Measurements from ENCODE around the gene DAPL1.
"Not testable (repeated sequence)": the region's sequence is repeated elsewhere in the genome, so short reads cannot be mapped to it uniquely, and the experiment has no call there.

Gene DAPL1

GRCh38 chr2:158817588-158817987 is 22.5 kb downstream of the DAPL1 start:
- no peak for DNase-seq (ENCODE audit: insufficient read length, low spot score)
- FAIRE-seq: no peak

GRCh38 chr2:158818511-158818910 is 23.4 kb downstream of the DAPL1 start:
- FAIRE-seq: no peak
- DNase-seq (ENCODE audit: insufficient read length, low spot score): no peak

GRCh38 chr2:158822193-158822592 is 27.1 kb downstream of the DAPL1 start:
- FAIRE-seq: no peak
- no peak for DNase-seq (ENCODE audit: insufficient read length, low spot score)

GRCh38 chr2:158823486-158824237 is 28.5 kb downstream of the DAPL1 start:
- FAIRE-seq: no peak
- DNase-seq (ENCODE audit: insufficient read length, low spot score): no peak

GRCh38 chr2:158825021-158825420 is 29.9 kb downstream of the DAPL1 start:
- FAIRE-seq (no peak), DNase-seq (ENCODE audit: insufficient read length, low spot score) (no peak)

- FAIRE-seq (no peak), DNase-seq (ENCODE audit: insufficient read length, low spot score) (no peak)
These were observed 31.8 kb downstream of the DAPL1 start for GRCh38 chr2:158826965-158827364.

GRCh38 chr2:158828378-158829164 is 33.5 kb downstream of the DAPL1 start:
- no peak for FAIRE-seq
- DNase-seq (ENCODE audit: insufficient read length, low spot score): no peak

- DNase-seq (ENCODE audit: insufficient read length, low spot score) (no peak), FAIRE-seq (no peak)
These were observed 34.0 kb downstream of the DAPL1 start for GRCh38 chr2:158829167-158829566.

- DNase-seq (ENCODE audit: insufficient read length, low spot score): no peak
- FAIRE-seq: no peak
These were observed 35.1 kb downstream of the DAPL1 start for GRCh38 chr2:158830201-158830600.

- DNase-seq (ENCODE audit: insufficient read length, low spot score) (no peak), FAIRE-seq (no peak)
These were observed 40.3 kb downstream of the DAPL1 start for GRCh38 chr2:158835431-158835830.

GRCh38 chr2:158837645-158838044 is 42.5 kb downstream of the DAPL1 start:
- DNase-seq (ENCODE audit: insufficient read length, low spot score): no peak
- FAIRE-seq: no peak

GRCh38 chr2:158841850-158842249 is 46.7 kb downstream of the DAPL1 start:
- DNase-seq (ENCODE audit: insufficient read length, low spot score): no peak
- FAIRE-seq: no peak

- no peak for FAIRE-seq
- no peak for DNase-seq (ENCODE audit: insufficient read length, low spot score)
These were observed 50.3 kb downstream of the DAPL1 start for GRCh38 chr2:158845444-158845843.

GRCh38 chr2:158845859-158846258 is 50.7 kb downstream of the DAPL1 start:
- DNase-seq (ENCODE audit: insufficient read length, low spot score): no peak
- FAIRE-seq: no peak

- FAIRE-seq; DNase-seq (ENCODE audit: insufficient read length, low spot score): not testable (repeated sequence)
These were observed 52.4 kb downstream of the DAPL1 start for GRCh38 chr2:158847526-158847925.

- DNase-seq (ENCODE audit: insufficient read length, low spot score); FAIRE-seq: not testable (repeated sequence)
These were observed 53.2 kb downstream of the DAPL1 start for GRCh38 chr2:158848031-158848970.

GRCh38 chr2:158860179-158860578 is 65.1 kb downstream of the DAPL1 start:
- FAIRE-seq; DNase-seq (ENCODE audit: insufficient read length, low spot score): not testable (repeated sequence)

GRCh38 chr2:158861626-158862025 is 66.5 kb downstream of the DAPL1 start:
- FAIRE-seq; DNase-seq (ENCODE audit: insufficient read length, low spot score): not testable (repeated sequence)

GRCh38 chr2:158865469-158865868 is 70.4 kb downstream of the DAPL1 start:
- not testable (repeated sequence) for FAIRE-seq; DNase-seq (ENCODE audit: insufficient read length, low spot score)

Data from HTR-8/SVneo (cell line).